Activated T-helper 1 cell treated with anti-CD3 and anti-CD28 coated beads, Interleukin-2, amount 50 U/mL, for 16 hours (primary cell): Measurements from ENCODE around the gene CHST9.
"Not testable (repeated sequence)": the region's sequence is repeated elsewhere in the genome, so short reads cannot be mapped to it uniquely, and the experiment has no call there.

ENCODE experiments used
- DNase-seq, 2 donors: peaks; one replicate each; pipeline ENCODE4 v3.0.0-alpha.2; 2020; ENCODE audit warnings: low read depth in 1 of 2, low spot score in 1 of 2

Gene CHST9

GRCh38 chr18:27175245-27175644 is 9.9 kb downstream of the CHST9 start:
- no peak for DNase-seq

GRCh38 chr18:27171993-27172392 is 13.1 kb downstream of the CHST9 start:
- no peak for DNase-seq

DNA sequence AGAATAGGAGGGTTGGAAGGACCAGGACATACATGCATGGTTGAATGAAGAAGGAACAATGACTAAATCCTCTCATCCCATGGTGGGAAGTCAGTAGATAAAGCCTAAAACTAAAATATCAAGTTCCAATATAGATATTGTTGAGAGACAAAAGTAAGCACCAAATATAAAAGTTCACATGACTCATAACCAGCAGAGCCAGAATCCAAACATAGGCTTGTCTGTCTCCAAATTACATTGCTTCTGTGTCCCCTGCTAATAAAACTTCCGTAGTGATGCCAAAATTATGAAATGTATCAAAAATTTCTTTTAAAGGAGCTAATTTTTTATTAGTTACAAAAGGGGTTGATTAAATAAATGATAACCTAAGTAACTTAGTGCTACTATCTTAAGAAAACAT is 19.7 kb downstream of the CHST9 start:
- DNase-seq, result no peak

GRCh38 chr18:27164905-27165304 is 20.2 kb downstream of the CHST9 start:
- no peak for DNase-seq

DNA sequence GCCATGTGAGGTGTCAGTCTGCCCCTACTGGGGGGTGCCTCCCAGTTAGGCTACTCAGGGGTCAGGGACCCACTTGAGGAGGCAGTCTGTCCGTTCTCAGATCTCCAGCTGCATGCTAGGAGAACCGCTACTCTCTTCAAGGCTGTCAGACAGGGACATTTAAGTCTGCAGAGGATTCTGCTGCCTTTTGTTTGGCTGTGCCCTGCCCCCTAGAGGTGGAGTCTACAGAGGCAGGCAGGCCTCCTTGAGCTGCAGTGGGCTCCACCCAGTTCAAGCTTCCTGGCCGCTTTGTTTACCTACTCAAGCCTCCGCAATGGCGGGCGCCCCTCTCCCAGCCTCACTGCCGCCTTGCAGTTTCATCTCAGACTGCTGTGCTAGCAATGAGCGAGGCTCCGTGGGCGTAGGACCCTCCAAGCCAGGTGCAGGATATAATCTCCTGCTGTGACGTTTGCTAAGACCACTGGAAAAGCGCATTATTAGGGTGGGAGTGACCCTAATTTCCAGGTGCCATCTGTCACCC is 21.9 kb downstream of the CHST9 start:
- DNase-seq, result not testable (repeated sequence)

DNA sequence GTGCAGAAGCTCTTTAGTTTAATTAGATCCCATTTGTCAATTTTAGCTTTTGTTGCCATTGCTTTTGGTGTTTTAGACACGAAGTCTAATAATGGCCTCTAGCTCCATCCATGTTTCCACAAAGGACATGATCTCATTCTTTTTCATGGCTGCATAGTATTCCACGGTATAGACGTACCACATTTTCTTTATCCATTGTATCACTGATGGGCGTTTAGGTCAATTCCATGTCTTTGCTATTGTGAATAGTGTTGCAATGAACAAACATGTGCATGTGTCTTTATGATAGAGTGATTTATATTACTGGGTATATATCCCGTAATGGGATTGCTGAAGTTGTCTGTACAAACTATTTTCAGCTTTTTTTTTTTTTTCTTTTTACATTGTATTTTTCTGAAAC is 35.9 kb downstream of the CHST9 start:
- DNase-seq, result not testable (repeated sequence)

- no peak for DNase-seq
These were observed 40.4 kb downstream of the CHST9 start for GRCh38 chr18:27144672-27145071.

DNA sequence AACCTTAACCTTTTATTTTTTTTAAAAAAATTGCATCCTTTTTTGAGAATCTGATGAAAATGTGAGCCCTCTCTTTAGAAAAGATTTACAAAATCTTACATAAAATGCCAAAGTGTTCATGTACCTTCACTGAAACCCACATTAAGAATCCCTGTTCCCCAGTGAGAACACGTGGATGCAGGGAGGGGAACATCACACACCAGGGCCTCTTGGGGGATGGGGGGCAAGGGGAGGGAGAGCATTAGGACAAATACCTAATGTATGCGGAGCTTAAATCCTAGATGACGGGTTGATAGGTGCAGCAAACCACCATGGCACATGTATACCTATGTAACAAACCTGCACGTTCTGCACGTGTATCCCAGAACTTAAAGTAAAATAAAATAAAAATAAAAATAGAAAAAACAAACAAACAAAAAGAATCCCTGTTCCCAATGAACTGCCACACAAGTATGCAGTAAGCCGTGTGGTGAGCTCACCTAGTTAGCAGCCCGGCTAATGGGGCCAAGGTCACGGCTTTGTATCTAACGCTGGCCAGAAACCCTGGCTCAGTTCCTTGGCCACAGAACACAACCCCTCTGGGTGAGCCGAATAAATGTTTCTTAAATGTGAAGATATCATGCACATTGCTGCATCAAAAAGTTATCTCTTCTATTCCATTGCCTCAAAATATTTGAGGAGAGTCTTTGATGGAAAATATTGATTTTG is 41.4 kb downstream of the CHST9 start:
- no peak for DNase-seq

DNA sequence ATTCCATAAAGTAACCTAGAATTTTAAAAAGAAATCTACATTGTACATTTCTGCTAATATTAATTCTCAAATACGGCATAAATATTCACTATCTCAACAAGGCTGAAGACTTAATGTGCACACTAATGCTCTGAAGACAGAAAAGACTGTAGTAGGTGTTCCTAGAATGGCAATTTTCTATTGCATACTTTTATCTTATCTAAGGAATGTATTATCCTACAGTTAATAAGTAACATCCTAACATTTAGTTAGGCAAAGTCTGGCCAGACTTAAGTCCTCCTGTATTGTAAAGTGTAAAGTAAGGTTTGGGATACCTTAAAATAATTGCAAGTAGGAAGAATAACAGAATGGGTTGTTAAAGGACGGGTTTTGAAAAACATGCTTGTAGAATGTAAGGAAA is 42.2 kb downstream of the CHST9 start:
- no peak for DNase-seq

DNA sequence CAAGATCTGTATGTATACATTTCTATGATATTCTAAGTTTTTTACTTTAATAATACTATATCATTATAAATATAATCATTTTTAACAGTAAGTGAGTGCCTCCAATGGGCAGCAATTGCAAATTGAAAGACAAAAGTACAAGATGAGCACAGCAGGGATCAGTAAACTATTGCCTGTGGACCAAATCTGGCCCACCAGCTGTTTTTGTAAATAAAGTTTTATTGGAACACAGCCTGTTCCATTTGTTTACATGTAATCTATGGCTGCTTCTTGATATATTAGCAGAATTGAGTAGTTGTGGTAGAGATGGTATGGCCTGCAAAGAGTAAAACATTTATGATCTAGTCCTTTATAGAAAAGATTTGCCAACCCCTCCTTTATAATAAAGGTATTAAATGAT is 43.2 kb downstream of the CHST9 start:
- DNase-seq, result no peak

DNA sequence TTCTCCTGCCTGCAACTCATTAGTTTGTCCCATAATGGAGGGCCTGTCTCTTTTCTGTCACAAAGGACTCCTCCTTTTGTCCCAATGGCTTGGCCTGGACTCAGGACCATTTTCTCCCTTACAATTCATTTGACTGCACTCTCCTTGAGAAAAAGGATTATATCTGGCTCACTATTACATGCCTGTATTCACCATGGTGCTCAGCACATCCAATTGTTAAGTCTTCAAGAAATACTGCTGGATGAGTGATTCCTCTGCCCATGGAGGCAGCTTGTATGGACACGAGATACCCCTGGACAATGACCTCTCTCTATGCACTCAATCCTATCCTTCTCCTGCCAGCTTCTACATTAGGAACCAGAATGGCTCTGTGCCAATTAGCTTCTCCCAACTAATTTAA is 47.0 kb downstream of the CHST9 start:
- no peak for DNase-seq

- DNase-seq, result no peak
These were observed 48.9 kb downstream of the CHST9 start for GRCh38 chr18:27136208-27136535.

GRCh38 chr18:27135504-27136207 is 49.5 kb downstream of the CHST9 start:
- no peak for DNase-seq

GRCh38 chr18:27130065-27130630 is 55.0 kb downstream of the CHST9 start:
- DNase-seq, result no peak

DNA sequence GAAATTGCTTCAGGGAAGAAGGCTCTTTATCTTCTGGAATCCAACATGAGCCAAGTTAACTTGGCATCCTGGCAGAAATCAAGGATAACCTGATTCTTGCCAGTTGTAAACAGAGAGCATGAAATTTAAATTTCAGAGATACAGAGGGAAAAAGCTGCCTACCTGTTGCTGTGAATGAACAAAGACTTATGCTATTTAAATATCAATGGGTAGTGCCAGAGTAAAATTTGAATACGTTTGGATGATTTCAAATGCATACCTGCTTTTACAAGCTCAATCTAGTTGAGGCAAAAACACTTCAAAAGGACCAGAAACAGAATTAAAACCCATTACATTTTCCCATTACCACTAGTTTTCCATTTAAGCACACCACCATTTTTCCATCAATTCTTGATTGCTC is 60.9 kb downstream of the CHST9 start:
- no peak for DNase-seq

DNA sequence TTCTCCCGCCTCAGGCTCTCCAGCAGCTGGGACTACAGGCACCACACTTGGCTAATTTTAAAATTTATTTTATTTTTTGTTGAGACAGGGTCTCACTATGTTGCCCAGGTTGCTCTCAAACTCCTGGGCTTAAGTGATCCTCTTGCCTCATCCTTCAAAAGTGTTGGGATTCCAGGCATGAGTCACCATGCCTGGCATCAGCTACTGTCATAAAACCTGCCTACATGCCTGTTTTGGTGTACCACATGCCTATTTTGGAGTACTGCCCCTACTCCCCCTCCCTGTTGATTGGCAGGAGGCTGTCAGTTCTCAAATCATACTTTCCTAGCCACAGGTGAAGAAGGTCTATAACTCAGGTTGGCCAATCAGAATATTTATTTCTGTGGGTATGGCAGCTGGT is 64.0 kb downstream of the CHST9 start:
- DNase-seq, result no peak

- no peak for DNase-seq
These were observed 64.9 kb downstream of the CHST9 start for GRCh38 chr18:27120246-27120645.

GRCh38 chr18:27118973-27119372 is 66.1 kb downstream of the CHST9 start:
- no peak for DNase-seq

GRCh38 chr18:27114842-27115241 is 70.3 kb downstream of the CHST9 start:
- no peak for DNase-seq

DNA sequence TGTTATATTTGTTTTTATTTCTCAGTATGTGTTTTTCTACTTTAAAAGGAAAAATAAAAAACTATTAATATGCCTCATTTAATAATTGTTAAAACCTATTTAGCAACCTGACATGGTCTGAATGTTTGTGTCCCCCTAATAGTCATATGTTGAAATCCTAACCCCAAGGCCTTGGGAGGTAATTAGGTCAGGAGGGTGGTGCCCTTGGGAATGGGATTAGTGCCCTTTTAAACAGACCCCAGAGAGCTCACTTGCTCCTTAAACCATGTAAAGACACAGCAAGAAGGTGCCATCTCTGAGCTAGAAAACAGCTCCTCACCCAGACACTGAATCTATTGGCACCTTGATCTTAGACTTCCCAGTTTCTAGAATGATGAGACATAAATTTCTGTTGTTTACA is 71.8 kb downstream of the CHST9 start:
- DNase-seq, result no peak

DNA sequence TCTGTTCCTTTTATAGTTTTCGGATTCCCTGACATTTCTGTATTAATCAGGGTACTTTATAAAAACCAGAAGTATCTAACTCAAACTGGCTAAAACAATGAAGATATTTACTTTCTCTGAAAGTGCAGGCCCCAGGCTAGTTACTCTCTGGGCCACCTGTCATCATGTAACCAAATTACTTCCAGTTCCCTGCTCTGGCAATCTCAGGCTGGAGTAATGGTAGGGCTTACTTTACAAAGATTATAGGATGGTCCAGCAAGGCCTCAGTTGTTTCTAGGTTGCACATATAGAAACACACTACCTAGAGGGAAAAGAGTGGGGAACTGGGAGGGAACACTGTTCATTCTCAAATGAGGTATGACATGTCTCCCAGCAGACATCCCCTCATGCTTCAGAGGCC is 74.8 kb downstream of the CHST9 start:
- DNase-seq, result no peak

GRCh38 chr18:27109451-27109850 is 75.7 kb downstream of the CHST9 start:
- DNase-seq, result no peak

DNA sequence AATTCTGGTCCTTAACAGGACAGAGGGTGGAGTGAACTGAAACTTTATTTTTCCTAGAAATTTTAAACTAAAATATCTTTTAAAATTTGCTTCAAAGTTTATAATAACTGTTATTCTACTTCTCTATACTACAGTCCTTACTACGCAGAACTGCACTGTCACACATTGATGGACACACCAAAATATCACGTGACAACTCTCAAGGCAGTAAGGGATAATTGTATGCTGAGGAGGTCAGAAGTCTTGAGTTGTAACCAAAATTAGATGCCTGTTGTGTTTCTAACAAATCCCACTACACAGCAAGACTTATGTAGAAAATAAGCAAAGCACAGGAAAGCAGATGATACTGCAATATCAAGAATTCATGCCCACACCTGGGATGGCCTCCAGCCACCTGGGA is 76.3 kb downstream of the CHST9 start:
- no peak for DNase-seq
